Heart left ventricle (tissue), 16 donors: ENCODE measurements around the gene HTR3B. TPM values are rescaled to one million over a fixed set of nuclear protein-coding genes. Genes with fewer than 3 reads are reported as not detected.

ENCODE experiments used
- ATAC-seq, 4 donors: fragments of 200-7000 bp; cut with Tn5 transposase; one replicate each; pipeline ENCODE4 v1.9.1; 2020 to 2022; ENCODE audit warnings: moderate library complexity in 4 of 4, mild to moderate bottlenecking in 3 of 4, moderate number of reproducible peaks in 1 of 4
- DNase-seq, 5 donors: peaks; one replicate each; pipeline ENCODE4 v3.0.0-alpha.2; 2020
- H3K27ac ChIP-seq, 12 donors: fragments of 200-600 bp; sonication (generic) in 4 of 12; one replicate each; pipeline versions ENCODE4 v1.5.0 to v1.8.0; 2016 to 2022; ENCODE audit warnings: mild to moderate bottlenecking in 2 of 12
- H3K27me3 ChIP-seq, 9 donors: fragments of 200-600 bp; sonication (generic) in 2 of 9; one replicate each; pipeline versions ENCODE4 v1.5.1 to v1.8.0; 2016 to 2022; ENCODE audit warnings: mild to moderate bottlenecking in 3 of 9
- H3K36me3 ChIP-seq, 9 donors: fragments of 200-600 bp; sonication (generic) in 2 of 9; one replicate each; pipeline versions ENCODE4 v1.5.0 to v1.8.0; 2018 to 2022; ENCODE audit warnings: mild to moderate bottlenecking in 2 of 9
- H3K4me1 ChIP-seq, 12 donors: fragments of 200-600 bp; sonication (generic) in 4 of 12; one replicate each; pipeline versions ENCODE4 v1.5.0 to v1.8.0; 2016 to 2022; ENCODE audit warnings: mild to moderate bottlenecking in 3 of 12
- H3K4me3 ChIP-seq, 12 donors: fragments of 200-600 bp; sonication (generic) in 4 of 12; one replicate each; pipeline versions ENCODE4 v1.5.0 to v1.8.0; 2017 to 2022; ENCODE audit warnings: mild to moderate bottlenecking in 9 of 12, moderate library complexity in 4 of 12
- H3K9me3 ChIP-seq, 12 donors: fragments of 200-600 bp; sonication (generic) in 4 of 12; one replicate each; pipeline versions ENCODE4 v1.5.0 to v1.8.0; 2016 to 2022; ENCODE audit warnings: mild to moderate bottlenecking in 1 of 12
- CTCF ChIP-seq, 12 donors: fragments of 200-600 bp; sonication (generic) in 4 of 12; IDR thresholded peaks; one replicate each; pipeline versions ENCODE4 v1.5.0 to v1.8.0; 2018 to 2022; ENCODE audit warnings: antibody characterized with exemption in 12 of 12, mild to moderate bottlenecking in 5 of 12
- POLR2A ChIP-seq, 2 donors: fragments of 450-650 bp; IDR thresholded peaks; one replicate each; pipeline ENCODE4 v1.6.1; 2017; ENCODE audit warnings: antibody characterized with exemption in 2 of 2, mild to moderate bottlenecking in 2 of 2, moderate library complexity in 2 of 2
- WGBS, 4 donors: extraction: QIAGEN DNeasy Blood & Tissue Kit in 2 of 4; methylation state at CpG; one replicate each; pipeline versions ENCODE4 v1.1.5 to v1.1.7; 2013 to 2018; 5-methylcytosine and 5-hydroxymethylcytosine counted together
- intact Hi-C, 10 donors: fragments of 100-400 bp; cut with DNase I; formaldehyde crosslinking; loops; one replicate each; pipeline versions ENCODE4 v1.11.1 to v1.14.2; 2022
- polyA plus RNA-seq, 2 donors: library from polyadenylated mRNA; stranded (reverse); fragments of 200-250 nt; gene quantifications; one replicate each; pipeline ENCODE4 v1.2.3, GENCODE V29; 2013
- total RNA-seq, 9 donors: library from RNA; depleted of rRNA in 2 of 9; stranded (reverse); fragments of >200 nt in 2 of 9; fragmentation: NEBNext Ultra II Directional in 3 of 9; extraction: Animal tissue kit (Norgen Biotek cat#: 25700) in 3 of 9; gene quantifications; one replicate each; pipeline versions ENCODE4 v1.1.0 to v1.2.4, GENCODE V29; 2016 to 2023
- donor health status: ischemic (EF 13 %, LVEDD 7.1; RV severe dilation, severe dysfunction).
- donor health status: healthy with polysubstance abuse.
- donor health status: DM: no; HTN: yes; CAD: no.
- donor health status: DM: no; HTN: no; CAD: no.
- donor health status: ischemic (EF 25% LVEDD 6.9; RV normal size, moderate dysfunction).
- donor health status: ischemic (EF 25% LVEDD 5.7; RV mildly dilated, moderate dysfunction).
- donor health status: healthy.
- donor health status: DM: yes; HTN: yes; CAD: no.
- donor health status: ischemic (EF 35%, LVEDD 5.7; RV mildly dilated, moderate dysfunction).
- donor health status: nonischemic (EF 11% LVEDD 7.7; RV severe dilation, severe dysfunction).
- donor health status: DM: yes; HTN: yes; CAD: no.
- donor health status: PGD.
- donor health status: ischemic (EF 29% LVEDD 5.4; RV normal size, mild dysfunction).
- donor health status: nonischemic (EF 23%, LVEDD 6.1; RV moderate dilation, normal function).

HTR3B gene
- total and polyA plus RNA-seq, 11 donors = not detected

- no peaks in the 10 kb centered on the region for H3K9me3 ChIP-seq
- ATAC-seq = no peak
- peaks cover 0 to 62% (median 14%) of the 10 kb centered on the region in 12 donors for H3K4me1 ChIP-seq
- TF ChIP-seq CTCF (IDR thresholded peaks at IDR 0.05) (no peak), POLR2A (IDR thresholded peaks at IDR 0.05) (no peak)
- peak overlapping the region in 2 of 12 donors; percentile 17 to 50 for H3K27ac ChIP-seq
- peaks cover 0 to 4% (median 0%) of the 10 kb centered on the region in 9 donors for H3K36me3 ChIP-seq
- no peaks in the 10 kb centered on the region for H3K27me3 ChIP-seq
- no peak overlapping the region for H3K4me3 ChIP-seq
- DNase-seq = no peak
- intact Hi-C loops = no loop called here
These were observed 44.9 kb upstream of the HTR3B start for GRCh38 chr11:113859665-113860064.

- peaks cover 2 to 63% (median 13%) of the 10 kb centered on the region in 12 donors for H3K4me1 ChIP-seq
- TF ChIP-seq CTCF (IDR thresholded peaks at IDR 0.05) (no peak), POLR2A (IDR thresholded peaks at IDR 0.05) (no peak)
- ATAC-seq (no peak), DNase-seq (no peak)
- 45 to 52% (median 46%) methylated on average over 5 of the region's 5 CpGs for WGBS, 4 donors
- no peaks in the 10 kb centered on the region for H3K9me3 ChIP-seq
- H3K36me3 ChIP-seq = peaks cover 0 to 14% (median 0%) of the 10 kb centered on the region in 9 donors
- intact Hi-C loops = no loop called here
- H3K4me3 ChIP-seq = no peak overlapping the region
- no peaks in the 10 kb centered on the region for H3K27me3 ChIP-seq
- H3K27ac ChIP-seq = peak overlapping the region in 3 of 12 donors; percentile 3 to 39 (median 4)
These were observed 42.2 kb upstream of the HTR3B start for GRCh38 chr11:113862435-113862834.

GRCh38 chr11:113864410-113864809, 40.2 kb upstream of the HTR3B start:
- H3K9me3 ChIP-seq = no peaks in the 10 kb centered on the region
- H3K27ac ChIP-seq = peak overlapping the region in 3 of 12 donors; percentile 17 to 49 (median 45)
- peaks cover 2 to 60% (median 12%) of the 10 kb centered on the region in 12 donors for H3K4me1 ChIP-seq
- DNase-seq = no peak
- no peaks in the 10 kb centered on the region for H3K27me3 ChIP-seq
- ATAC-seq = no peak
- no peak for TF ChIP-seq CTCF (IDR thresholded peaks at IDR 0.05)
- TF ChIP-seq POLR2A (IDR thresholded peaks at IDR 0.05) = no peak
- 93 to 97% (median 96%) methylated on average over 3 of the region's 3 CpGs for WGBS, 4 donors
- H3K4me3 ChIP-seq = no peak overlapping the region
- intact Hi-C loops = no loop called here
- H3K36me3 ChIP-seq = peaks cover 0 to 23% (median 0%) of the 10 kb centered on the region in 9 donors

- intact Hi-C loops = no loop called here
- TF ChIP-seq POLR2A (IDR thresholded peaks at IDR 0.05) (no peak), CTCF (IDR thresholded peaks at IDR 0.05) (no peak)
- no peak overlapping the region for H3K4me3 ChIP-seq
- DNase-seq (no peak), ATAC-seq (no peak)
- peak overlapping the region in 6 of 12 donors; percentile 0 to 49 (median 15) for H3K27ac ChIP-seq
- H3K27me3 ChIP-seq = no peaks in the 10 kb centered on the region
- 86 to 94% (median 90%) methylated on average over 8 of the region's 8 CpGs for WGBS, 4 donors
- H3K36me3 ChIP-seq = peaks cover 0 to 23% (median 0%) of the 10 kb centered on the region in 9 donors
- H3K4me1 ChIP-seq = peaks cover 0 to 60% (median 7%) of the 10 kb centered on the region in 12 donors
- no peaks in the 10 kb centered on the region for H3K9me3 ChIP-seq
These were observed 38.7 kb upstream of the HTR3B start for GRCh38 chr11:113865873-113866272.
